Endometrium (tissue), 2 donors: ENCODE data around the gene PGBD2.
"Not testable (repeated sequence)": the region's sequence is repeated elsewhere in the genome, so short reads cannot be mapped to it uniquely, and the experiment has no call there.

Experiments used
- FAIRE-seq: peaks from 2 replicates; lab custom pipeline; 2012; peaks lifted over from hg19 to GRCh38; lab: Jason Lieb, UNC
- donor health status: control.
- donor health status: control.

The PGBD2 gene

DNA sequence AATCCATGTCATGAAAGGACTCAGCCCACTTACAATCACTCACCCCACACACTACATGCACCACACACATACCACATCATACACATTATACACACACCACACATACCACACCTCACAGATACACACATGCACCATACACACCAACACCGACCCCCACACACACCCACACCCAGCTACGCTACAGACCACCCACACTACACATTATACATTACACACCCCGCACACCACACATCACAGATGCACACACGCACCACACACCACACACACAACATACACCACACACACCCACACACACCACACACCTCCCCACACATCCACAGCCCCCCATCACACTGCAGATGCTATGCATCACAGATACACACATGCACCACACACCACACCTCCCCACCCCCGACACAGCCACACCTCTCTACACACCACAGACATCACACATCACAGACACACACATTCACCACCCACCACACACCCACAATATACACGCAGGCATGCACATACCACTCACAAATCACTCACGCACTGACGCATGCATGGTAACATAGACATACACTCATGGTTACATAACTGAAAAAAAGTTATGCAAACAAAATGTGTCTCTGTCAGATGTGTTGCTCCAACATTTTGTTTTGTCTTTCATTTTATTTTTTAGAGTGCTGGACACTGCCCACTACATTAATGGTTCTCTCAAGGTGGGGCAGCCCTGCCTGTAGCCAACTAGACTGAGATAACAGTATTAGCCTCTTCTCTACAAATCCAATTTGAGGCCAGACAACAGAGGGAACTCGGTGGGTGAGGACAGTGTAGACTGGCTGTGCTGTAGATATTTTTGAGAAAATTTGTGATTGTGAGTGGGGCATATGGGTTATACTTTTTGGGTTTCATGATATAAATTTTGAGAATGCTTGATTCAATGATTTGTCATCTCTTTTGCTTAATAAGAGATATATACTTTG is 15.2 kb upstream of the PGBD2 start:
- FAIRE-seq, result no peak

DNA sequence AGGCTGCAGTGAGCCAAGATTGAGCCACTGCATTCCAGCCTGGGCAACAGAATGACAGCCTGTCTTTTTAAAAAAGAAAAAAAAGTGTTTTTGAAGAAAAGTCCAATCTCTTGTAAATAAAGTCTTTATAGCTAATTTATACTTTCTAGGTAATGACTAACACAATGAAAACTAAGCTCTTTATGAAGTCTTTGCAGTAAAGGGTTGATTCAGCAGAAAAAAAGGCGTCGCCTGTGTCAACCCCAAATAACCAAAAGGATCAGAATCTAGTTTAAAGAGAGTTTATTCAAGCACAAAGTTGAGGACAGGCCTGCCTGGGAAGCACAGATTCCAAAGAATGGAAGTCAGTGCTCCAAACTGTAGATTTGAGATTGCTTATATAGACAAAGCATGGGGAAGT is 14.3 kb upstream of the PGBD2 start:
- FAIRE-seq, result no peak

DNA sequence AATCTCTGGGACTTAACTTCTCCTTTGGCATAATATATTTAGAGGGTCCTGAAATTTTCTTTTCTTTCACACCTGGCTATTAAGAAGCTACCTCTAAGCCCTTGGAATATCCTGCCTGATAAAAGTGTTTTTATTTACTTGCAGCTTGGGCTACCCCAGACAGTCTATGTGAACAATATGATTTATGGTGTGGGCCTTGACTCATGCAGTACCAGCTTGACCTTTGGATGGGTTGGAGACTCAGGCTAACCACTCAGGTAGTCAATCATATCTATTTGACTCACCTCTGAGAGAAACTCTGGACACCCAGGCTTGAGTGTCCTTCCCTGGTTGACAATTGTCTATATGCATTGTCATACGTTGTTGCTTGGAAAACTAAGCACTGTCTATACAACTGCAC is 13.4 kb upstream of the PGBD2 start:
- FAIRE-seq, result no peak

GRCh38 chr1:248894837-248895236 is 11.2 kb upstream of the PGBD2 start:
- FAIRE-seq, result no peak

GRCh38 chr1:248897412-248898337 is 8.4 kb upstream of the PGBD2 start:
- FAIRE-seq, result no peak

- no peak for FAIRE-seq
These were observed 5.4 kb upstream of the PGBD2 start for GRCh38 chr1:248900637-248901036.

DNA sequence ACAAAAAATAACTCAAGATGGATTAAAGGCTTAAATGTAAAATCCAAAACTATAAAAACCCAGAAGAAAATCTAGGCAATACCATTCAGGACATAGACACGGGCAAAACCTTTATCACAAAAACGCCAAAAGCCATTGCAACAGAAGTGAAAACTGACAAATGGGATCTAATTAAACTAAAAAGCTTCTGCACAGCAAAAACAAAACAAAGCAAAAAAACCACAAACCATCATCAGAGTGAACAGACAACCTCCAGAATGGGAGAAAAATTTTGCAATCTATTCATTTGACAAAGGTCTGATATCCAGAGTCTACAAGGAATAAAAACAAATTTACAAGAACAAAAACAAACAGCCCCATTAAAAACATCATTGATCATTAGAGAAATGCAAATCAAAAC is 4.5 kb upstream of the PGBD2 start:
- FAIRE-seq, result no peak

- no peak for FAIRE-seq
These were observed 1.4 kb upstream of the PGBD2 start for GRCh38 chr1:248904437-248905216.

DNA sequence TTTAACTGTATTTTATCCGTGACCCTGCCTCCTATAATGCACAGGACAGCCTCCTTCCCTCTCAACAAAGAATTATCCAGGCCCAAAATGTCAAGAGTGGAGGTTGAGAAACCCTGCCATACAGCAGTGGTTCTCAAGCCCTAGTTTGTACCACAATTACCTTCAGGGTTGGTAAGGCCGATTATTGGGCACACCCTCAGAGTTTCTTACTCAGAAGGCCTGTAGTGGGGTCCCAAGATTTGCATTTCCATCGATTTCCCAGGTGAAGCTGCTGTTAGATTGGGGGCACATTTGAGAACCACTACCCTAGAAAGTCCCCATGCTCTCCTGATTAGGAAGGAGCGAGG is 400 bp upstream of the PGBD2 start:
- no peak for FAIRE-seq

GRCh38 chr1:248906753-248907661 is 972 bp downstream of the PGBD2 start:
- no peak for FAIRE-seq

- no peak for FAIRE-seq
These were observed 4.7 kb downstream of the PGBD2 start for GRCh38 chr1:248910761-248911160.

- no peak for FAIRE-seq
These were observed 7.9 kb downstream of the PGBD2 start for GRCh38 chr1:248913933-248914332.

DNA sequence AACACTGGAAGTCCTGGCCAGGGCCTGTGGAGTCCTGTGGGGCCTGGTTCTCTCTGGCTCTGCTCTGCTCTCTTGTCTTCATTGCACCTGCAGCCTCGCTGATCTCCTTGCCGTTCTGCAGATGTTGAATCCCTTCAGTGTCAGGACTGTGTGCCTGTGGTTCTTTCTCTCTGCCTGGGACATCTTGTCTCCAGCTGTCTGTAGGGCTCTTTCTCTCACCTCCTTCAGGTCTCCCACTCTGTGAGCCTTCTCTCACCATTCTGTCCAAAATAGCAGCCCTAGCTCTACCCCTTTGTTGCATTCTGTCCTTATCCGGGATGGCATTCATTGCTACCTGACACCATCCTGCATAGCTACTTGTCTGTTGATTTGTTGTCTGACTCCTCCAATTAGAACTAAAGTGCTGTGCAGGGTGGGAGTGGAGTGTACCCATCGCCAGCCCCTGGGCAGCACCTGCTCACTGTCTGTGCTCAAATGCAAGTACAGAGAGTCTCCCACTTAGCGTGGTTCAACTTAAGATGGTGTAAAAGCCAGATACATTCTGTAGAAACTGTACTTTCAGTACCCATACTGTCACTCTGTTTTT is 8.9 kb downstream of the PGBD2 start:
- no peak for FAIRE-seq

DNA sequence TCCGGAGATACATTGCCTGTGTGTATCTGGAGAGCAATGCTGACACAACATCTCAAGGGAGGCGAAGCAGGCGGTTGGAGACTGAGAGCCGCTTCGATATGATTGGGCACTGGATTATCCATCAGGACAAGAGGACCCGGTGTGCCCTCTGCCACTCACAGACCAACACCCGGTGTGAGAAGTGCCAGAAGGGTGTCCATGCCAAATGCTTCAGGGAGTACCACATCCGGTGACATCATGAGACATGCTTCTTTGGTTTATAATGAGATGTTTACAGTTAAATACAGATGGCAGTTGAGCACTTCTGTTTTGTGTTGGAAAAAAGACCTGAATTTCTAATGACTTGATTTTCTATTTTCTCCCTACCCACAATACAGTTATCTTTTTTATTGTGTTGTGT is 12.1 kb downstream of the PGBD2 start:
- no peak for FAIRE-seq

GRCh38 chr1:248923352-248924338 is 17.6 kb downstream of the PGBD2 start:
- no peak for FAIRE-seq

GRCh38 chr1:248924696-248925532 is 18.9 kb downstream of the PGBD2 start:
- no peak for FAIRE-seq

- FAIRE-seq, result not testable (repeated sequence)
These were observed 19.8 kb downstream of the PGBD2 start for GRCh38 chr1:248925859-248926258.

GRCh38 chr1:248926401-248927182 is 20.6 kb downstream of the PGBD2 start:
- no peak for FAIRE-seq
